Lower lobe of right lung (tissue), 2 donors: ENCODE measurements around the gene ZFX. TPM values are rescaled to one million over a fixed set of nuclear protein-coding genes. Genes with fewer than 3 reads are reported as not detected.
A peak's percentile ranks its signal among the peaks of the same experiment; 100 is the strongest.

Source experiments
- ATAC-seq, 2 donors: fragments of 200-7000 bp; cut with Tn5 transposase; one replicate each; pipeline ENCODE4 v1.9.1; 2020 to 2022; ENCODE audit warnings: mild to moderate bottlenecking in 2 of 2, moderate library complexity in 2 of 2
- DNase-seq: peaks from one replicate; pipeline ENCODE4 v3.0.0-alpha.2; 2020
- H3K27ac ChIP-seq: fragments of 200-600 bp; one replicate; pipeline ENCODE4 v1.8.0; 2022
- H3K27me3 ChIP-seq: fragments of 200-600 bp; one replicate; pipeline ENCODE4 v1.8.0; 2022; ENCODE audit warnings: low read depth
- H3K36me3 ChIP-seq: fragments of 200-600 bp; one replicate; pipeline ENCODE4 v1.8.0; 2022; ENCODE audit warnings: mild to moderate bottlenecking
- H3K4me1 ChIP-seq: fragments of 200-600 bp; one replicate; pipeline ENCODE4 v1.8.0; 2022
- H3K4me3 ChIP-seq: fragments of 200-600 bp; one replicate; pipeline ENCODE4 v1.8.0; 2022; ENCODE audit warnings: mild to moderate bottlenecking
- H3K9me3 ChIP-seq: fragments of 200-600 bp; one replicate; pipeline ENCODE4 v1.8.0; 2022
- intact Hi-C: fragments of 100-400 bp; cut with DNase I; formaldehyde crosslinking; loops from one replicate; pipeline ENCODE4 v1.11.0; 2022
- total RNA-seq: library from RNA; stranded (reverse); fragmentation: NEBNext Ultra II Directional; extraction: Animal tissue kit (Norgen Biotek cat#: 25700); gene quantifications from one replicate; pipeline ENCODE4 v1.2.1, GENCODE V29; 2021
- TF ChIP-seq, protein P1 (sequence below): fragments of 200-600 bp; IDR thresholded peaks from one replicate; pipeline ENCODE4 v1.8.0; 2022; ENCODE audit warnings: antibody characterized with exemption, mild to moderate bottlenecking
- donor health status: DM: no; HTN: yes; CAD: no; lungs with severe emphysema.

Gene ZFX
- total RNA-seq, 1 donor from 2014 or later, result 39.1 TPM

DNA sequence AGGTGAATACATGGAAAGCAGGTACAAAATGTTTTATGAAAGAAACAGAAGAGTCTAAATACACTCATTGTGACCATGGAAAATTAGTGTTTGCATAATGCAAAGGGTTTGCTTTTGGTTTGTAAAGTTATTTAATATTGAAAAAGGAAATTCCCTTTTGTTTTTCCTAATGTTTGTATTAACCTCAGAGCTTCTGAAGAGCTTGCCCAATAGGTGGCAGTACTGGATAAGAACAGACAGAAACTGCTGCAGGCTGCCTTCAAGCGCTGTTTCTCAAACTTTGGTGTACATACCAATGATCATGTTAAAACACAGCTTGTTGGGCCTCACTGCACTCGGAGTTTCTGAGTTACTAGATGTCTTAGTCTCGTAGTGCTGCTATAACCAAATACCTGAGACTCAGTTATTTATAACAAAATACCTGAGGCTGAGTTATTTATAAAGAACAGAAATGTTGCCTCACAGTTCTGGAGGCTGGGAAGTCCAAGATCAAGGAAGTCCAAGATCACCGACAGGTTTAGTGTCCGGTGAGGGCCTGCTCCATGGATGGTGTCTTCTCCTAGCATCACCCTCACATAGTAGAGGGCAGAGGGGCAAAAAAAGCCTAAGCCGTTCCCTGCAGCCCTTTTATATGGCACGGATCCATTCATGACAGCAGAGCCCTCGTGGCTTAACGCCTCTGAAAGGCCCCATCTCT, 110.2 kb downstream of the ZFX start:
- ATAC-seq (peak; percentile 55 to 61), DNase-seq (no peak)
- Histone ChIP-seq H3K27ac (no peak overlapping the region), H3K4me1 (no peaks in the 10 kb centered on the region), H3K4me3 (no peak overlapping the region), H3K9me3 (no peaks in the 10 kb centered on the region), H3K27me3 (no peaks in the 10 kb centered on the region), H3K36me3 (no peaks in the 10 kb centered on the region)
- TF ChIP-seq, protein P1, sequence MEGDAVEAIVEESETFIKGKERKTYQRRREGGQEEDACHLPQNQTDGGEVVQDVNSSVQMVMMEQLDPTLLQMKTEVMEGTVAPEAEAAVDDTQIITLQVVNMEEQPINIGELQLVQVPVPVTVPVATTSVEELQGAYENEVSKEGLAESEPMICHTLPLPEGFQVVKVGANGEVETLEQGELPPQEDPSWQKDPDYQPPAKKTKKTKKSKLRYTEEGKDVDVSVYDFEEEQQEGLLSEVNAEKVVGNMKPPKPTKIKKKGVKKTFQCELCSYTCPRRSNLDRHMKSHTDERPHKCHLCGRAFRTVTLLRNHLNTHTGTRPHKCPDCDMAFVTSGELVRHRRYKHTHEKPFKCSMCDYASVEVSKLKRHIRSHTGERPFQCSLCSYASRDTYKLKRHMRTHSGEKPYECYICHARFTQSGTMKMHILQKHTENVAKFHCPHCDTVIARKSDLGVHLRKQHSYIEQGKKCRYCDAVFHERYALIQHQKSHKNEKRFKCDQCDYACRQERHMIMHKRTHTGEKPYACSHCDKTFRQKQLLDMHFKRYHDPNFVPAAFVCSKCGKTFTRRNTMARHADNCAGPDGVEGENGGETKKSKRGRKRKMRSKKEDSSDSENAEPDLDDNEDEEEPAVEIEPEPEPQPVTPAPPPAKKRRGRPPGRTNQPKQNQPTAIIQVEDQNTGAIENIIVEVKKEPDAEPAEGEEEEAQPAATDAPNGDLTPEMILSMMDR, result peak; percentile 48
- intact Hi-C loops, result no loop called here

DNA sequence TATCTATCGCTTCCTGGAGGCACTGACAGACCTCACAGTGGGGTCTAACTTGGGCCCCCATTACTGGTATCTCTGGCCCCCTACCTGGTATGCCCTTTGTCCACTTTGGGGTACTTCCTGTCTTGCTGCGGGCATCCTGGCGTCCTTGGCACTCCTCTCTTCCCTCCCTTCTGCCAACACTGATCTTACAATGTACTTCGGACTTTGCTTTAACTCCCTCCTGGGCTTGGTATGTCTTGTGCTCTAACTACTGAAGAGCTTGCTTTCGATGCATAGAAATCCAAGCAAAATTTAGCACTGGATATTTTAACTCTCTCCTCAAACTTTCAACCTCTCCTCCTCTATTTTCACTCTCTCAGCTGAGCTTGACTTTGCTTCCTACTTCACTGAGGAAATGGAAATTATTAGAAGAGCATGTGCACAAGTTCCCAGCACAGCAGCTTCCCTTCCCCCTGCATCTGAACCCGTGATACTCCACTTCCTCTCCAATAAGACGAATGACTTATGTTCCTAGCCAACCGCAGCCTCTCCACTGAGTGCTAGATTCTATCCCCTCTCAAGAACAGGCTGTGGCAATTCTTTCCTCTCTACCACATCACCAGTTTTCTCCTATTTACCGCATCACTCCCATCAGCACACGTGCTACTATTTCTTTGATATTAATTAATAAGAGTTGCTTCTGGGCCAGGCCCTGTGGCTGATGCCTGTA, 111.5 kb downstream of the ZFX start:
- intact Hi-C loops, result no loop called here
- DNase-seq, result peak; percentile 53
- H3K27me3 ChIP-seq, result no peaks in the 10 kb centered on the region
- TF ChIP-seq, protein P1, result no peak
- no peaks in the 10 kb centered on the region for H3K36me3 ChIP-seq
- H3K27ac ChIP-seq, result no peak overlapping the region
- no peaks in the 10 kb centered on the region for H3K4me1 ChIP-seq
- H3K9me3 ChIP-seq, result no peaks in the 10 kb centered on the region
- ATAC-seq, result peak; percentile 69 to 81
- H3K4me3 ChIP-seq, result no peak overlapping the region

DNA sequence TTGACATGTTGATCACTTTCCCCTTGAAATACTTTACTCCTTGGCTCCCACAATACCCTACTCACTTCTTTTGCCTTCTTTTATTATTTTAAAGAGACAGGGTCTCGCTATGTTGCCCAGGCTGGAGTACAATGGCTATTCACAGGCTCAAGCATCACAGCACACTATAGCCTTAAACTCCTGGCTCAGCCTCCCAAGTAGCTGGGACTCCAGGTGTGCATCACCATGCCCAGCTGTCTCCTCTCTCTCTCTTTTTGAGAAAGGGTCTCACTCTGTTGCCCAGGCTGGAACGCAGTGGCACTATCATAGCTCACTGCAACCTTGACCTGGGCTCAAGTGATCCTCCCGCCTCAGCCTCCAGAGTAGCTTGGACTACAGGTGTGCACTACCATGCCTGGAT, 112.8 kb downstream of the ZFX start:
- intact Hi-C loops, result no loop called here
- no peak overlapping the region for H3K27ac ChIP-seq
- no peaks in the 10 kb centered on the region for H3K4me1 ChIP-seq
- H3K9me3 ChIP-seq, result no peaks in the 10 kb centered on the region
- H3K27me3 ChIP-seq, result no peaks in the 10 kb centered on the region
- H3K4me3 ChIP-seq, result no peak overlapping the region
- no peak for DNase-seq
- TF ChIP-seq, protein P1, result no peak
- no peak for ATAC-seq
- H3K36me3 ChIP-seq, result no peaks in the 10 kb centered on the region

DNA sequence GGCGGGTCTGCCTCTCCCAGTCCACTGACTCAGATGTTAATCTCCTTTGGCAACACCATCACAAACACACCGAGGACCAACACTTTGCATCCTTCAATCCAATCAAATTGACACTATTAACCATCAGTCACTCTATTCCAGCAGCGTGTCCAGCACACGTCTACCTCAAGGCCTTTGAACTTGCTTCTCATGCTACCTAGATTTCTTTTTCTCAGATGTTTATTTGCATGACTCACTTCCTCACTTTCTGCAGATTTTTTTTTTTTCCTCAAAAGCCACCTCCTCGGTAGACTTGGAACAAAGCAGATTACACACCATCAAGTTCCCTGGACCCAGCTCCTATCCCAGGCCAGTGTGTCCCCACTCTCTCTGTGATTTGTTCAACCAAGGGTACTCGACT, 114.9 kb downstream of the ZFX start:
- TF ChIP-seq, protein P1, result no peak
- Histone ChIP-seq H3K36me3 (no peaks in the 10 kb centered on the region), H3K27me3 (no peaks in the 10 kb centered on the region), H3K27ac (no peak overlapping the region), H3K4me3 (no peak overlapping the region), H3K9me3 (no peaks in the 10 kb centered on the region), H3K4me1 (no peaks in the 10 kb centered on the region)
- intact Hi-C loops, result no loop called here
- ATAC-seq, result no peak
- DNase-seq, result no peak

Other genes with a start within 250 kb of the ZFX start
- 15.9 TPM for gene APOO, start 241.8 kb upstream of the ZFX start, total RNA-seq
- gene CXorf58, start 241.7 kb upstream of the ZFX start, total RNA-seq, result 0.27 TPM
- 6.3 TPM for gene KLHL15, start 122.5 kb upstream of the ZFX start, total RNA-seq
- gene EIF2S3, start 94.8 kb upstream of the ZFX start, total RNA-seq, result 174 TPM
- gene SUPT20HL2, start 164.3 kb downstream of the ZFX start, total RNA-seq, result not detected
- gene SUPT20HL1, start 210.9 kb downstream of the ZFX start, total RNA-seq, result not detected